Duodenal mucosa (tissue), 2 donors: ENCODE measurements around the gene SLC35B1.

Source experiments
- H3K27ac ChIP-seq: one replicate; pipeline ENCODE4 v1.7.0; 2013; ENCODE audit warnings: low read depth, low read length
- H3K27me3 ChIP-seq, 2 donors: one replicate each; pipeline ENCODE4 v1.7.0; 2013; ENCODE audit warnings: low read length in 2 of 2, control low read depth in 1 of 2; ENCODE audit not compliant: insufficient read depth in 2 of 2, control insufficient read depth in 1 of 2
- H3K36me3 ChIP-seq, 2 donors: one replicate each; pipeline ENCODE4 v1.7.0; 2013; ENCODE audit warnings: low read length in 2 of 2, control low read depth in 1 of 2; ENCODE audit not compliant: insufficient read depth in 2 of 2, control insufficient read depth in 1 of 2
- H3K4me1 ChIP-seq, 2 donors: one replicate each; pipeline ENCODE4 v1.7.0; 2013; ENCODE audit warnings: low read length in 2 of 2, control low read depth in 1 of 2; ENCODE audit not compliant: insufficient read depth in 2 of 2, control insufficient read depth in 1 of 2
- H3K4me3 ChIP-seq, 2 donors: one replicate each; pipeline ENCODE4 v1.7.0; 2013; ENCODE audit warnings: low read length in 2 of 2, low read depth in 1 of 2
- H3K9ac ChIP-seq, 2 donors: one replicate each; pipeline ENCODE4 v1.7.0; 2013; ENCODE audit warnings: low read length in 2 of 2, low read depth in 1 of 2
- H3K9me3 ChIP-seq, 2 donors: one replicate each; pipeline ENCODE4 v1.7.0; 2013; ENCODE audit warnings: low read length in 2 of 2, control low read depth in 1 of 2; ENCODE audit not compliant: control insufficient read depth in 1 of 2

SLC35B1 gene

GRCh38 chr17:49691086-49691676, 16.6 kb downstream of the SLC35B1 start:
- Histone ChIP-seq H3K9ac (no peak overlapping the region), H3K27me3 (peaks cover 0 to 2% of the 10 kb centered on the region in 2 donors), H3K4me3 (no peak overlapping the region), H3K27ac (peak overlapping the region; percentile 26), H3K4me1 (peaks cover 0 to 8% of the 10 kb centered on the region in 2 donors), H3K36me3 (no peaks in the 10 kb centered on the region), H3K9me3 (no peaks in the 10 kb centered on the region)

- Histone ChIP-seq H3K36me3 (no peaks in the 10 kb centered on the region), H3K4me3 (no peak overlapping the region), H3K4me1 (peaks cover 0 to 8% of the 10 kb centered on the region in 2 donors), H3K27ac (no peak overlapping the region), H3K9me3 (no peaks in the 10 kb centered on the region), H3K9ac (no peak overlapping the region), H3K27me3 (peaks cover 0 to 2% of the 10 kb centered on the region in 2 donors)
These were observed 17.5 kb downstream of the SLC35B1 start for GRCh38 chr17:49690256-49690655.

GRCh38 chr17:49688848-49689247, 18.9 kb downstream of the SLC35B1 start:
- Histone ChIP-seq H3K4me1 (peaks cover 0 to 3% of the 10 kb centered on the region in 2 donors), H3K9me3 (no peaks in the 10 kb centered on the region), H3K27ac (no peak overlapping the region), H3K9ac (no peak overlapping the region), H3K36me3 (no peaks in the 10 kb centered on the region), H3K4me3 (no peak overlapping the region), H3K27me3 (peaks cover 0 to 2% of the 10 kb centered on the region in 2 donors)

GRCh38 chr17:49687878-49688491, 19.8 kb downstream of the SLC35B1 start:
- Histone ChIP-seq H3K4me3 (peak overlapping the region in 1 of 2 donors; percentile 40), H3K27ac (no peak overlapping the region), H3K9ac (no peak overlapping the region), H3K4me1 (peaks cover 0 to 3% of the 10 kb centered on the region in 2 donors), H3K27me3 (peaks cover 0 to 2% of the 10 kb centered on the region in 2 donors), H3K36me3 (no peaks in the 10 kb centered on the region), H3K9me3 (no peaks in the 10 kb centered on the region)

GRCh38 chr17:49681106-49681979, 26.4 kb downstream of the SLC35B1 start:
- Histone ChIP-seq H3K4me1 (peaks cover 8% of the 10 kb centered on the region in 2 donors), H3K36me3 (no peaks in the 10 kb centered on the region), H3K9me3 (no peaks in the 10 kb centered on the region), H3K9ac (no peak overlapping the region), H3K4me3 (no peak overlapping the region), H3K27me3 (no peaks in the 10 kb centered on the region), H3K27ac (no peak overlapping the region)

- no peak overlapping the region for H3K27ac ChIP-seq
- H3K9me3 ChIP-seq, result no peaks in the 10 kb centered on the region
- no peak overlapping the region for H3K4me3 ChIP-seq
- peaks cover 16 to 18% of the 10 kb centered on the region in 2 donors for H3K4me1 ChIP-seq
- no peaks in the 10 kb centered on the region for H3K36me3 ChIP-seq
- H3K27me3 ChIP-seq, result no peaks in the 10 kb centered on the region
- H3K9ac ChIP-seq, result no peak overlapping the region
These were observed 27.4 kb downstream of the SLC35B1 start for GRCh38 chr17:49680314-49680713.

- H3K27me3 ChIP-seq, result no peaks in the 10 kb centered on the region
- peak within 1 kb of the TSS; percentile 91 to 95 for H3K9ac ChIP-seq
- H3K36me3 ChIP-seq, result no peaks in the 10 kb centered on the region
- H3K4me1 ChIP-seq, result peaks cover 22 to 26% of the 10 kb centered on the region in 2 donors
- peak within 1 kb of the TSS; percentile 95 for H3K27ac ChIP-seq
- peak within 1 kb of the TSS; percentile 88 to 91 for H3K4me3 ChIP-seq
- H3K9me3 ChIP-seq, result no peaks in the 10 kb centered on the region
These were observed 29.6 kb downstream of the SLC35B1 start, which contains the start of gene SPOP for GRCh38 chr17:49677933-49678847. TSS of gene SPOP (minus strand) at chr17:49678097. CDS start at chr17:49622810, 55,287 bp downstream.

- Histone ChIP-seq H3K9me3 (no peaks in the 10 kb centered on the region), H3K27me3 (no peaks in the 10 kb centered on the region), H3K4me1 (peaks cover 22 to 26% of the 10 kb centered on the region in 2 donors), H3K4me3 (peak overlapping the region; percentile 88 to 91), H3K9ac (peak overlapping the region; percentile 91 to 95), H3K27ac (peak overlapping the region; percentile 95), H3K36me3 (no peaks in the 10 kb centered on the region)
These were observed 30.4 kb downstream of the SLC35B1 start for GRCh38 chr17:49677134-49677932.
